ENCODE data around the gene CREG1. TPM values are rescaled to one million over a fixed set of nuclear protein-coding genes. Genes with fewer than 3 reads are reported as not detected.
A peak's percentile ranks its signal among the peaks of the same experiment; 100 is the strongest.

The CREG1 gene
- 100 to 1,000 TPM in 2 of 4 donors, 10 to 100 TPM in 2; 55.4 to 115 (median 97.5) TPM for total RNA-seq

DNA sequence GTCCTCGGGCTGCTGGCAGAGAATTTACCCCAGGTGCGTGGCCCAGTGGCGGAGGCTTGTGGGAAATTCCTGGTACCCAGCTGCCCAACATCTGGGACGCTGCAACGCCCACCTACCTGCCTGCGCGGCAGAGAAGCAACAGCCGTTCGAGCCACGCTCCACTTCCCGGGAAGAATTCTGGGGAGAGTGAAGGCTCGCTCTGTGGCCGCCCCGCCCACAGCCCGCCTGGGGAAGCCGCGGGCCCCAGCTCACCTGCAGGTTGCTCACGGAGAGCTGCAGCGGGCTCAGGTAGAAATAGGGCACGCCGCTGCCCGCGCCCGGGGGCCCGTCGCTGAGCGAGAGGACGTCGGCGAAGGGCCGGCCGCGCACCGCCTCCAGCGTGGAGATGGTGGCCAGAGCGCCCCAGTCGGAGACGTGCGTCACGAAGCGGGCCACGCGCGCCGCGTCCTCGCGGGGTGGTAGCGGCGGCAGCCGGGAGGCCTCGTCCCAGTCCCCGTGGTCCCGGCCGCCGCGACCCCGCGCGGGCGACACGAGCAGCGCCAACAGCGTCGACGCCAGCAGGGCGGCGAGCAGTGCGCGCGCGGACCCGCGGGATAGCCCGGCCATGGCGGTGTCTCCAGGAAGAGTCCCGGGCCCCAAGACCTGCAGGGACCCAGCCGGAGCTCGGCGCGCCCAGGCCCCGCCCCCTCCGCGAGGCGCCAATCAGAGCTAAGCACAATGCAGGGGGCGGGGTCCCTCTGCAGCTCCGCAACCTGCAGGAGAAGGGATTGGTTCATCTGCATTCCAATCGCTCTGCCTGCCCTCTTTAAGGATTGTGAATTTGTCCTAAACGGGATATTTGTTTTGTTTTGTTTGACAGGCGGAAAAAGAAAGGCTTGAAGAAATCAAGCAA is at the start of gene CREG1:
CREG1 (minus strand) TSS at position 627 of the 892 bp plus-strand sequence.
- peaks cover 8 to 31% (median 17%) of the 10 kb centered on the region in 4 donors for H3K4me1 ChIP-seq
- TF ChIP-seq EP300 (IDR thresholded peaks at IDR 0.05; ENCODE audit: low read depth) = no peak
- TF ChIP-seq POLR2A (IDR thresholded peaks at IDR 0.05) = peak; percentile 75
- TF ChIP-seq POLR2AphosphoS5 (IDR thresholded peaks at IDR 0.05) = peak; percentile 92 to 94 (median 93)
- peak; percentile 96 for DNase-seq
- H3K27ac ChIP-seq = peak within 1 kb of the TSS; percentile 89 to 93 (median 92)
- no peaks in the 10 kb centered on the region for H3K9me3 ChIP-seq
- WGBS, 2 donors (ENCODE audit: low coverage in 1 of 2) = 1 to 8% methylated on average over 2 to 39 of the region's 90 CpGs
- H3K27me3 ChIP-seq = no peaks in the 10 kb centered on the region
- peak within 1 kb of the TSS; percentile 73 to 84 (median 78) for H3K4me3 ChIP-seq
- H3K36me3 ChIP-seq = no peaks in the 10 kb centered on the region
- intact Hi-C loops (cut with DNase I; ENCODE audit: low total_unique reads) (no loop called here), in situ Hi-C loops (cut with MboI; ENCODE audit: low pct_ligation_motif_present in 1 of 4, low pct_unique_long_range_greater_than_20kb in 1 of 4, low sequenced_read_pairs in 3 of 4) (loop anchor here in 1 of 4 donors (10.0 kb wide), 1 partner anchor 289 kb away; no protein-coding TSS in a partner anchor)

DNA sequence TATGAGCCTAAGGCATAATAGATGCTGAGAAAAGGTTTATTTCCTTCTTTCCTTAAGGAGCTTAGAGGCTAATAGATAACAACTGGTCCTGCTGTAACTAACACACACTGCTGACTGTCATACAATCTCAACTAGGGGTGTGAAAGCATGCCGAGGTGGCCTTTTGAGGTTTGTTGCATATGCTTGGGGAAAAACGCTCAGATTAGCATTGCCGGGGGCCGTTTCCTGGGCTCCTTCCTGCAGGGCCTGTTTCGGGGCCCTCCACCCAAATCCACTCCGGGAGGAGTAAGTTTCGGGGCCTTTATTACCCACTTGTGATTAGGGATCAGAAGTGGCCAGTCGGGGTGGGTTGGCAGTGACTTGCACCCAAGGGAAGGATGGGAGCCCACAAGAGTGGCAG is 49.3 kb upstream of the CREG1 start:
- intact Hi-C loops (cut with DNase I; ENCODE audit: low total_unique reads) (no loop called here), in situ Hi-C loops (cut with MboI; ENCODE audit: low pct_ligation_motif_present in 1 of 4, low pct_unique_long_range_greater_than_20kb in 1 of 4, low sequenced_read_pairs in 3 of 4) (loop anchor here in 3 of 4 donors (5.0 kb wide), 3 partner anchors 79 to 89 kb away; no protein-coding TSS in a partner anchor)
- TF ChIP-seq POLR2A (IDR thresholded peaks at IDR 0.05) (no peak), POLR2AphosphoS5 (IDR thresholded peaks at IDR 0.05) (no peak), EP300 (IDR thresholded peaks at IDR 0.05; ENCODE audit: low read depth) (no peak)
- TF ChIP-seq, protein P1, sequence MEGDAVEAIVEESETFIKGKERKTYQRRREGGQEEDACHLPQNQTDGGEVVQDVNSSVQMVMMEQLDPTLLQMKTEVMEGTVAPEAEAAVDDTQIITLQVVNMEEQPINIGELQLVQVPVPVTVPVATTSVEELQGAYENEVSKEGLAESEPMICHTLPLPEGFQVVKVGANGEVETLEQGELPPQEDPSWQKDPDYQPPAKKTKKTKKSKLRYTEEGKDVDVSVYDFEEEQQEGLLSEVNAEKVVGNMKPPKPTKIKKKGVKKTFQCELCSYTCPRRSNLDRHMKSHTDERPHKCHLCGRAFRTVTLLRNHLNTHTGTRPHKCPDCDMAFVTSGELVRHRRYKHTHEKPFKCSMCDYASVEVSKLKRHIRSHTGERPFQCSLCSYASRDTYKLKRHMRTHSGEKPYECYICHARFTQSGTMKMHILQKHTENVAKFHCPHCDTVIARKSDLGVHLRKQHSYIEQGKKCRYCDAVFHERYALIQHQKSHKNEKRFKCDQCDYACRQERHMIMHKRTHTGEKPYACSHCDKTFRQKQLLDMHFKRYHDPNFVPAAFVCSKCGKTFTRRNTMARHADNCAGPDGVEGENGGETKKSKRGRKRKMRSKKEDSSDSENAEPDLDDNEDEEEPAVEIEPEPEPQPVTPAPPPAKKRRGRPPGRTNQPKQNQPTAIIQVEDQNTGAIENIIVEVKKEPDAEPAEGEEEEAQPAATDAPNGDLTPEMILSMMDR (IDR thresholded peaks at IDR 0.05) = no peak
- Histone ChIP-seq H3K27me3 (no peaks in the 10 kb centered on the region), H3K9me3 (peaks cover 0 to 8% of the 10 kb centered on the region in 2 donors), H3K36me3 (no peaks in the 10 kb centered on the region), H3K4me3 (no peak overlapping the region), H3K27ac (no peak overlapping the region), H3K4me1 (peaks cover 9 to 27% (median 19%) of the 10 kb centered on the region in 4 donors)
- no peak for DNase-seq
- WGBS, 2 donors (ENCODE audit: low coverage in 1 of 2) = 83% methylated on average over 8 of the region's 8 CpGs; no CpG with 5 or more reads in 1 of the 2 donors

DNA sequence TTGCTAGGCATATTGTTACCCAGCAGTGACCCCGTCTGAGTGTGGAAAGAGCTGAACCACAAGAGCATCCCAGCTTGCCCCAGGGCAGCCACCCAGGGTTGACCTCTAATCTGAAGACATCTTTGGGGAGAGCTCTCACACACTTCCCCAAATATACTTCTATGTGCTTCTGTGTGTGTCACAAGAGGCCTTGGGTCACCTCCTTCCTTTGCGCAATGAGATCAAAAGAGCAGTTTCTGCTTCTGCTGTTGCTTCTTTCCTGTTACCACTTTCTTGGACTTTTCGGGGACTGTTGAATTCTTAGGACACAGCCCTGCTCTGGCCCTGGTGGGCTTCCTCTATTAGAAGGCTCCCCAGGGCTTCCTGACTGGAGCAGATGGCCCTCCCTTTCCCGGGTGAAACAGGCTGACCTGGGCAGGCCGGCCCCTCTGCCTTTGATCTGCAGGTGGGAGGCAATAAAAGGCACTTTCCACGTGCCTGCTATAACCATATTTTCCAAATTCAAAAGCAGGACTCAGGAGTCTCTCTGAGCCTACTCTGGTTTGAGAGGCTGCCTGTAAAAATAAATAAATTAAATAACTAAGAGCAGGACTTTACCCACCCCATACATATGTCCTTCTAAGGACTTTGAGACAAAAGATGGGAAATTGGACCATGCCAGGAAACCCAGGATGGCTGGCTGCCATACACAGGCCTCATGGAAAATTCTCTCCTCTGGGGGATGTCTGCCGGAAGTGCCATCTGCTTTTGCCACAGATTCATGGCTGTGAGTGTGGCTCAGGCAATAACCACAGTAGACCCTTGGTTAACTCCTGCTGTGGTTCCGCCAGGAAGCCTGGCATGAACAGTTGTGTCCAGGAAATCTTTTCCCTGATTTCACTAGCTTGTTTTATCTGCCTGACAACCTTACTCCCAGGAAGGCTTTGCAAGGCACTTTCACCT is 48.2 kb upstream of the CREG1 start:
- in situ Hi-C loops (cut with MboI; ENCODE audit: low pct_ligation_motif_present in 1 of 4, low pct_unique_long_range_greater_than_20kb in 1 of 4, low sequenced_read_pairs in 3 of 4) (loop anchor here in 3 of 4 donors (5.0 kb wide), 3 partner anchors 81 to 91 kb away; no protein-coding TSS in a partner anchor), intact Hi-C loops (cut with DNase I; ENCODE audit: low total_unique reads) (loop anchor here (2.0 kb wide), 1 partner anchor 85 kb away; no protein-coding TSS in a partner anchor)
- Histone ChIP-seq H3K4me1 (peaks cover 9 to 27% (median 19%) of the 10 kb centered on the region in 4 donors), H3K9me3 (no peaks in the 10 kb centered on the region), H3K27me3 (no peaks in the 10 kb centered on the region), H3K4me3 (no peak overlapping the region), H3K36me3 (no peaks in the 10 kb centered on the region), H3K27ac (peak overlapping the region; percentile 28 to 61 (median 41))
- TF ChIP-seq EP300 (IDR thresholded peaks at IDR 0.05; ENCODE audit: low read depth) (no peak), POLR2AphosphoS5 (IDR thresholded peaks at IDR 0.05) (no peak), POLR2A (IDR thresholded peaks at IDR 0.05) (no peak)
- TF ChIP-seq, protein P1 (IDR thresholded peaks at IDR 0.05) = no peak
- 33 to 54% methylated on average over 5 to 8 of the region's 8 CpGs for WGBS, 2 donors (ENCODE audit: low coverage in 1 of 2)
- DNase-seq = peak; percentile 34

DNA sequence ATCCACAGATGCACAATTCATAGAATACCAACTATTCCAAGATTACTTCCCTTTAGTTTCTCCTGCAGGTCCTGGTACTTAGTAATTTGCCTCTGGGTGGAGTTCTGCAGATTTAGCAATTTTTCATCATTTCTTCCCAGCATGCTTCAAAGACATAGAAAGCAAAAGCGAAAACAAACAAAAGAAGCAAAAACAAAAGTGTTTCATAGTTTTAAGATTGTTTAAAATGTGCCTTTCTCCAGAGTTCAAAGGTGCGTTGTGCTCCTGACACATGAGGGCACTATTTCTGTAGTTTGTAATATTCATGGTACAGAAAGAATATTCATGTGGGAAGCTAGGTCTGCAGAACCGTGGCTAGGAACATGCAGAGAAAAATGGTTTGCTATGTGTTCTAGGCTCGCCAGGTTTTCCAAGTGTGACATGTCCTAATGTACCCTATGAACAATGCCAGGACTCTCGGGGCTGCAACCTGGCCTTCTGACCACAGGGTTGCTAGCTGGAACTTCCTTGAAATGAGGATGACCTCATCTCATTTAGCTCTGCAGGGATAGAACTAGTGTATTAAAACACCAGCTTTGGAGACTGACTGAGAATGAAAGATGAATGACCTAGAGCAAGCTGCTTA is 46.5 kb upstream of the CREG1 start:
- Histone ChIP-seq H3K27ac (peak overlapping the region in 3 of 4 donors; percentile 35 to 61 (median 48)), H3K27me3 (no peaks in the 10 kb centered on the region), H3K4me1 (peaks cover 9 to 27% (median 19%) of the 10 kb centered on the region in 4 donors), H3K36me3 (no peaks in the 10 kb centered on the region), H3K9me3 (no peaks in the 10 kb centered on the region), H3K4me3 (no peak overlapping the region)
- in situ Hi-C loops (cut with MboI; ENCODE audit: low pct_ligation_motif_present in 1 of 4, low pct_unique_long_range_greater_than_20kb in 1 of 4, low sequenced_read_pairs in 3 of 4) (loop anchor here in 3 of 4 donors (5.0 kb wide), 3 partner anchors 82 to 92 kb away; no protein-coding TSS in a partner anchor), intact Hi-C loops (cut with DNase I; ENCODE audit: low total_unique reads) (loop anchor here (2.0 kb wide), 1 partner anchor 87 kb away; no protein-coding TSS in a partner anchor)
- 7 to 11% methylated on average over 3 to 5 of the region's 5 CpGs for WGBS, 2 donors (ENCODE audit: low coverage in 1 of 2)
- peak; percentile 21 for DNase-seq
- TF ChIP-seq POLR2A (IDR thresholded peaks at IDR 0.05) = no peak
- TF ChIP-seq, protein P1 (IDR thresholded peaks at IDR 0.05) = peak; percentile 49 to 67 (median 55)
- no peak for TF ChIP-seq POLR2AphosphoS5 (IDR thresholded peaks at IDR 0.05)
- TF ChIP-seq EP300 (IDR thresholded peaks at IDR 0.05; ENCODE audit: low read depth) = no peak
